ENCODE results near the gene NSUN3.
"Not testable (repeated sequence)": the region's sequence is repeated elsewhere in the genome, so short reads cannot be mapped to it uniquely, and the experiment has no call there.

The NSUN3 gene

GRCh38 chr3:94028093-94028837 lies 34.6 kb upstream of the NSUN3 start, which contains the start of gene STX19:
Gene STX19, minus strand, starts transcription at chr3:94028597. Its CDS starts 13,328 bp downstream, at chr3:94015269.
- Histone ChIP-seq H3K4me3 (no peak within 1 kb of the TSS), H3K27ac (no peak within 1 kb of the TSS)
- DNase-seq (ENCODE audit: low spot score): no peak
- TF ChIP-seq, protein P1, sequence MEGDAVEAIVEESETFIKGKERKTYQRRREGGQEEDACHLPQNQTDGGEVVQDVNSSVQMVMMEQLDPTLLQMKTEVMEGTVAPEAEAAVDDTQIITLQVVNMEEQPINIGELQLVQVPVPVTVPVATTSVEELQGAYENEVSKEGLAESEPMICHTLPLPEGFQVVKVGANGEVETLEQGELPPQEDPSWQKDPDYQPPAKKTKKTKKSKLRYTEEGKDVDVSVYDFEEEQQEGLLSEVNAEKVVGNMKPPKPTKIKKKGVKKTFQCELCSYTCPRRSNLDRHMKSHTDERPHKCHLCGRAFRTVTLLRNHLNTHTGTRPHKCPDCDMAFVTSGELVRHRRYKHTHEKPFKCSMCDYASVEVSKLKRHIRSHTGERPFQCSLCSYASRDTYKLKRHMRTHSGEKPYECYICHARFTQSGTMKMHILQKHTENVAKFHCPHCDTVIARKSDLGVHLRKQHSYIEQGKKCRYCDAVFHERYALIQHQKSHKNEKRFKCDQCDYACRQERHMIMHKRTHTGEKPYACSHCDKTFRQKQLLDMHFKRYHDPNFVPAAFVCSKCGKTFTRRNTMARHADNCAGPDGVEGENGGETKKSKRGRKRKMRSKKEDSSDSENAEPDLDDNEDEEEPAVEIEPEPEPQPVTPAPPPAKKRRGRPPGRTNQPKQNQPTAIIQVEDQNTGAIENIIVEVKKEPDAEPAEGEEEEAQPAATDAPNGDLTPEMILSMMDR (IDR thresholded peaks at IDR 0.05): no peak

DNA sequence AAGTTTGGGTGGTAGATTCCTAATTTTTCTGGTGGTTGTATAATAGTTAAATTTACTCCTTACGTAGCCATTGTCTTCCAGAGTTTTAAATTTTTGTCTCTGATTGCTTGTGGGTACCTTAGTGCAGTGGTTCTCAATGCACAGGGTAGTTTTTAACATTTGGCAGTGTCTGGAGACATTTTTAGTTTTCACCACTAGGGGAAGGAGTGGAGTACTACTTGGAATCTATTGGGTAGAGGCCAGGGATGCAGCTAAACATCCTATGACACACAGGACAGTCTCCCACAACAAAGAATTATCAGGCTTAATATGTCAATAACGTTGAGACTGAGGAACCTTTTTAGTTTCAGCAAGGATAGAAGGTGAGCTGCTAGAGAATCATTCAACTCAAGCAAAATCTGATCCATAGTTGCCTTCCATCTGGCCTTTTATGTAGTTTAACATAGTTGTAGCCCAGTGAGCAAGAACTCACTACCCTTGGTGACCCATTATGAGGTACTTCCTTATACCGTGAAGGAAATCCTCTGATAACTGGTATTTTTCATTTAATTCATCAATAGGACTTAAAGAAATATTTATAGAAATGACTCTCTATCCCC lies 25.9 kb upstream of the NSUN3 start:
- Histone ChIP-seq H3K27ac (no peak overlapping the region), H3K4me3 (no peak overlapping the region)
- no peak for DNase-seq (ENCODE audit: low spot score)
- TF ChIP-seq, protein P1 (IDR thresholded peaks at IDR 0.05): no peak

DNA sequence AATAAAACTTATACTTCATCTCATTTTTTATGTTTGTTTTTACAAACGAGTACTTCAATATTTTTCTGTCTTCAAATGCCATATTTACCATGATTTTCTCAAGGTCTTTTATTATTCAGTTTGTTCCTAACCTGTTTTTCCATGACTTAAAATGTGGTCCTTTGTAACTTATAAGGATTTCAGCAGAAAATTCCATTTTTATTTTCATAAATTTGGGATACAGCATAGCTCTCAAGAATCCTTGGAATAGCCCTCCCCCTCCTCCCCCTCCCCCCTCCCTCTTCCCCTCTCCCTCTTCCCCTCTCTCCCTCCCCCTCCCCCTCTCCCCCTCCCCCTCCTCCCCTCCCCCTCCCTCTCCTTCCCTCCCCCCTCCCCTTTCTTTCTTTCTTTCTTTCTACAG lies 19.6 kb upstream of the NSUN3 start:
- H3K27ac ChIP-seq: no peak overlapping the region
- TF ChIP-seq, protein P1 (IDR thresholded peaks at IDR 0.05): no peak
- no peak overlapping the region for H3K4me3 ChIP-seq
- no peak for DNase-seq (ENCODE audit: low spot score)

- H3K4me3 ChIP-seq; H3K27ac ChIP-seq; DNase-seq (ENCODE audit: low spot score): not testable (repeated sequence)
Measured at GRCh38 chr3:94044100-94044936, 18.5 kb upstream of the NSUN3 start.

DNA sequence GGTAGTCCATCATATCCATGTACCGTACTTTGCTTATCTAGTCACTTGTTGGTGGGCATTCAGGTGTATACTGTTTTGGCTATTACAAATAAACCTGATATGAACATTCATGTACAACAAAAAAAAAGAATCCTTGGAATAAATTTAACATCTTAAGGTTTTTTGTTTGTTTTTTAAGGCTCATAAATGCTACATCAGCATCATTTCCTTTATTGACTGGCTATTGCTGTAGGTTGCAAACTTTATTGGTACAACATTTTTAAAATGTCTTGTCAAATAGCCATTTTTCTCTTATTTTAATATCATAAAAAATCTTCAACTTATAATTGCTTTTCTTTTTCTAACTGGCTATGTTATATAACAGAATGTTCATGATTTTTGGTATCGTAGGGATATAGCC lies 16.3 kb upstream of the NSUN3 start:
- TF ChIP-seq, protein P1 (IDR thresholded peaks at IDR 0.05): no peak

DNA sequence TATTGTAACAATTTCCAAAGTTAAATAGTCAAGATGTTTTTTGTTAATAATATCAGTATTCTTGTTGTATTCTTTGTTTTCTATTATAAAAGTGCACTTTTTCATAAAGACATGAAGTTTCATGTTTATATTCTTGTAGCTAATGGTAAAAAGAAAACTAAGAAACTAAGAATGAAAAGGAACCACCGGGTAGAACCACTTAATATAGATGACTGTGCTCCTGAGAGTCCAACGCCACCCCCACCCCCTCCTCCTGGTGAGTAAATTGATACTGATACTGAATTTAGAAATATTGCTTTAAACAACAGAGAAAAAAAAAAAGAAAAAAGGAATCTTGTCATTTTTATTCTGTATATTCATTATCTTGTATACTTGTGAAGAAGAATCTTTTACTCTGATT lies 13.6 kb upstream of the NSUN3 start:
- TF ChIP-seq, protein P1 (IDR thresholded peaks at IDR 0.05): no peak
- H3K27ac ChIP-seq: no peak overlapping the region
- H3K4me3 ChIP-seq: no peak overlapping the region
- no peak for DNase-seq (ENCODE audit: low spot score)

More for the DNA sequence above, 16.3 kb upstream of the NSUN3 start:
- Histone ChIP-seq H3K27ac (no peak overlapping the region), H3K4me3 (no peak overlapping the region)
- DNase-seq (ENCODE audit: low spot score): no peak

DNA sequence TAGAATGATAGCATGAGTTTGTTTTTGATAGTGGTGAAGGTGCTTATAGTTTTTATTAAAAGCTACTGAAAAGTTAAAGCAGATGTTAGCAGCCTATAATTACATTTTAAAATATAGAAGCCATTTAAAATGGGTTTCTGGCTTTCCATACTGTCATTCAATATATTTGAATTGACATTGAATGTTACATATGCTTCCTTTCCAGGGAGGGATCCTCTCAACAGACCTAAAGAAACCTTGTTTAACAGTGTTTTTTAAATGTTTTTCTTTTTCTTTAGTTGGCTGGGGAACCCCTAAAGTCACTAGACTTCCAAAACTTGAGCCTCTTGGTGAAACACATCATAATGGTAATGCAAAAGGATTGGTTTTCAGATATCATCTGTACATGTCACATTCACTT lies 12.3 kb upstream of the NSUN3 start:
- TF ChIP-seq, protein P1 (IDR thresholded peaks at IDR 0.05): no peak
- H3K4me3 ChIP-seq: no peak overlapping the region
- no peak overlapping the region for H3K27ac ChIP-seq
- DNase-seq (ENCODE audit: low spot score): no peak

Data from coronary artery (tissue), 2 donors.